ENCODE data around the gene PCK1.

The PCK1 gene

DNA sequence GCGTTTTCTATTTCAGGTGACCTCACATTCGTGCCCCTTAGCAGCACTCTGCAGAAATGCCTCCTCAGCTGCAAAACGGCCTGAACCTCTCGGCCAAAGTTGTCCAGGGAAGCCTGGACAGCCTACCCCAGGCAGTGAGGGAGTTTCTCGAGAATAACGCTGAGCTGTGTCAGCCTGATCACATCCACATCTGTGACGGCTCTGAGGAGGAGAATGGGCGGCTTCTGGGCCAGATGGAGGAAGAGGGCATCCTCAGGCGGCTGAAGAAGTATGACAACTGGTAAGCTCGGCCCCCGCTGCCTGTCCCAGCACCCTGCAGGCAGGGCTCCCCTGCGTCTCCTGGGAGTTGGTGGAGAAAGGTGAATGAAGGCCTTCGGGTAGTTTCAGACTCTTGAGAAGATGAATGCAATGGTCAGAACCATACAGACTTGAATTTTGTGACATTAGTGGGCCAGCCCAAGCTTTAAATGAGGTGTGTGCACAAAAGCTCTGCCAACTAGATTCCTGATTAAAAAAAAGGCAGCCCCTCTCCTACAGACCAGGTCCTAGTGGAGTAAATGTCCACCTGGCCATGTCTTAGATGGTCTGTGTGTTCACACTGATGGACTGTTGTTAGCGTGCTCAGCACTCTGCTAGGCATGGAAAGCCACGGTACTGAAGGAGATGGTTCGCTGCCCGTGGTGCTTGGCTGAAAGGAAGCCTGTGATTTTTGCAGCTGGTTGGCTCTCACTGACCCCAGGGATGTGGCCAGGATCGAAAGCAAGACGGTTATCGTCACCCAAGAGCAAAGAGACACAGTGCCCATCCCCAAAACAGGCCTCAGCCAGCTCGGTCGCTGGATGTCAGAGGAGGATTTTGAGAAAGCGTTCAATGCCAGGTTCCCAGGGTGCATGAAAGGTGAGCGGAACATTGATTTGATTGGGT lies 708 bp downstream of the PCK1 start:
- DNase-seq, result no peak

- DNase-seq, result no peak
Measured at GRCh38 chr20:57562541-57563465, 1.9 kb downstream of the PCK1 start.

GRCh38 chr20:57563522-57563921 lies 2.6 kb downstream of the PCK1 start:
- no peak for DNase-seq

GRCh38 chr20:57564180-57564802 lies 3.4 kb downstream of the PCK1 start:
- DNase-seq, result no peak

- no peak for DNase-seq
Measured at GRCh38 chr20:57564951-57565642, 4.2 kb downstream of the PCK1 start.

DNA sequence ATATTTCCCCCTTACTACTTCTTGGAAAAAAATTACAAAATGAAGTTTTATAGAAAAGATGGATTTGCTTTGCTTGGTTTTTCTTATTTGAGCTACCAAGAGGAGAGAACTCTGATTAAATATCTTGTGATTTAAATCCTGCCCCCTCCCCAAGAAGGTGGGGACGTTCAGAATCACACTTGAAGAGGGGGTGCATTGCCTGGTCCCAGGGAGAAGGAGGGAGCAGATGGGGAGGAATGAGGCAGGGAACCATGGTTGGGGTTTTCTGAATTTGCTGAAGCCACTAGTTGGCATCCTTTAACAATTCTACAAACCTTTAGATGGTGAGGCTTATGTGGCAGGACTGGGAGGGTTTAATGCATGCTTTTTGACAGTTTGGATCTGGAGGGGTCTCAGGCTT lies 5.5 kb downstream of the PCK1 start:
- DNase-seq, result no peak

DNA sequence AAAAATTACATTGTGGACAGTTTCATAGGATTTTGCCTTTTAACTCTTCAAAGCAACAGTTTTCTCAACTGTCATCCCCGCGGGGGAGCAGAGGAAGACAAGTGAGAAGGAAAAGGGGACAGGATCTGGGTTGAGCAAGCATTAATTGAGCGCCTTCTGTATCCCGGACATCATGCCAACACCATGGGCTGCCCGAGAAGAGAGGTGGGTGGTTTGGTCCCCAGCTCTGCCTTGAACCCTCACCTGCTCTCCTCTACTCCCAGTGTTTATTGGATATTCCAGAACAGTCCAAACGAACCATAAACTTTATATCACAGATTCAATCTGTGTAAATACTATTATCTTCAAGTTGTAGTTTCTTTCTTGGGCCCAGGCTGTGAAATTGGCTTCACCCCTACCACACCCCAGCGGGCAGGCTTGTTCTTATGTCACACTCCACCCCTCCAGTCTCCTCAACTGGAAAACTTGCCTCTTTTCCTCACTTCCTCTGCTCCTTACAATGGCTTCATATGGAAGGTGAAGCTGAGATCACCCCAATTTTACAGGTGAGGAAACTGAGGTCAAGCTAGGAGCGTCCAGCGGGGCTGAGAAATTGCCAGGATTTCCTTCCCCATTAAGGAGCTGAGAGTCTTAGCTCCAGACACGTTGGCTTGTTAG lies 6.0 kb downstream of the PCK1 start:
- no peak for DNase-seq

DNA sequence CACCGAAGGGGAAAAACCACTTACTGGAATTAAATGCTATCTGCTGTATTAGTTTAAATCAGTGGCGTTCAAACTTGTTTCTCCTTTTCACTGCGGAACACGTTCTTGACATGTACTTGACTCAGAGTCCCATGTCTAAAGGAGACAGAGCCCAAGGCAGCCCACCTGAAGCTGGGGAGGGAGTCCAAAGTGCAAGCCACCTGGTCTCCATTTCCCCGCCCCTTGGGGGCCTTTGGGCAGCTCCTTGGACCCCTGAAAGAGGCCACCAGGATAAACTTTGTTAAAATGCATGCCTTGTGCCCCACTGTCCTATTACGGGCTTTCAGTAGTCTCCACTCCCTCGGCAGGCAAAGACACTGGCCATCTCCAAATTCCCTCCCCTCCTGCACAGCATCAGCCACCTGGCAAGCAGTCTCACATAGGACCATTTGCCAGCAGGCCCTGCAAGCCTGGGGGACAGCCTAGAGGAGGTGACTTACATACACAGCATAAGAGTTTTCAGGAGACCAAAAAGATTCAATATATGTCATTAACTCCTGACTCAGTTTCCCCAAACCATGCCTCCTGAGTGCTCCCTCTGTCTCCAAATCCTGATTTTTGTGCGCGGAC lies 6.7 kb downstream of the PCK1 start:
- no peak for DNase-seq

DNA sequence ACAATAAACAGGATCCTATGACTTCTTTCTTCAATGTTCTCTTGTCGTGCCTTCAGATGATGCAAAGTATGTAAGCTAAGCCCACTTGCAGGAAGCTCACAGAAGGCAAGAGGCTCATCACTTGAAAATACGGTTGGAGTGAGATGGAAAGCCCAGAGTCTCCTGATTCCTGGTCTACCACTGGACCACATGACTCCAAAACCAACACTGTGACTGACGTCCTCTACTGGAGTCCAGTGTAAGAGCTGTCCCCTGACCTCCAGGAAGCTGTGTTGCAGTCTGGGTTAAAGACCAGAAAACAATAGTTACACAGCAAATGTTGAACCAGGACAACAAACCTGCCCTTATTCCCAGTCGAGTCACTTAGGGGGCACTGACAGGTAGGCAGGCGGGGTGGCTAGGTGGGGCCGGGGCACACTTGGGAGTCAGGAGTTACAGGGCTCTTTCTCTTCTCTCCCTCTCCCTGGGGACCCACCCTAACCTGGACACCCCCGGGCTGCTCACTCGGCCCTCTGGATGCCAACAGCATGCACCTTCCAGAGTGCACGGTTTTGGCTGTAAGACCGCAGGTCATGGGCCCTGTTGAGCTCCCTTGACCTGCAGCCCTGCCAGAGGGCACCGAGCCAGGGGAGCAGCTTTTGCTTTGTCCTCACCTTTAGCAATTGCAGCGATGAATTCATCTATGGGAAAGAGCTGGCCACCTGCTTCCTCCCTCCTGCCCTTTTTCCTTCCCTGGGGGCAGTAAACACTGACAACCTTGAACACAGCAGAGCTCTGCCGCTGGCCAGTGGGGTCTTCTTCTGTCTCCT lies 7.4 kb downstream of the PCK1 start:
- DNase-seq, result no peak

DNA sequence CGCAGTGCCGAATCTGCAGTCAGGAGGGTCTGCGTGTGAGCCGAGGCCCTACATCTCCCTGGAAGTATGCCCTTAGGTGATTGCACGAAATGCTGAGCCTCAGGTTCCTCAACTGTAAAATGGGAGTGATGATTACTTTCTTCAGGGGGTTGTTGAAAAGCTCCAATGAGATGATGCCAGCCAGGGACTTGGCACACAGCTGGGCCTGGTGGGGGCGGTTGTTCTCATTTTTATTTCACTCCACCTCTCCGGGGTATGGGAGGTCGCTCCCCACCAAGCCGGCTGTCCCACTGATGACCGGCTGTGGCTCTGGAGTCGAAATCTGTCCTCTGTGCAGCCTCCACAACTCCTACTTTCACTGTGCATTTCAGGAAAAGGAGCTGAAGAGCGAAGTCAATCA lies 8.1 kb downstream of the PCK1 start:
- DNase-seq, result no peak

GRCh38 chr20:57570145-57570850 lies 9.4 kb downstream of the PCK1 start:
- DNase-seq, result no peak

DNA sequence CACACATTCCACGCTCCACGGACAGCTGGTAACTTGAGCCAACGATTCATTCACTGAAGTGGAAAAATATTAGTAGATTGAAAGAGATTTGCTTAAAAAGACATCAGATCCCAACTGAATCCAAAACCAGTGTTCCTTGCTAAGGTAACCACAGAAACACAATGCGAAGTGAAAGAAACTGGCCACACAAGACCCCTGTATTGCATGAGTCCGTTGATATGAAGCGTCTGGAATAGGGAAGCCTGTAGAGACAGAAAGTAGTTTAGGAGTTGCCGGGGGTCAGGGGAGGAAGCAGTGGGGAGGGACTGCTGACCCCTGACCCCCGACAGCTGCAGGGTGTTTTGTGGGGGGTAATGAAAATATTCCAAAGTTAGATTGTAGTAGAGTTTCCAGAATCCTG lies 10.0 kb downstream of the PCK1 start:
- DNase-seq, result no peak

DNA sequence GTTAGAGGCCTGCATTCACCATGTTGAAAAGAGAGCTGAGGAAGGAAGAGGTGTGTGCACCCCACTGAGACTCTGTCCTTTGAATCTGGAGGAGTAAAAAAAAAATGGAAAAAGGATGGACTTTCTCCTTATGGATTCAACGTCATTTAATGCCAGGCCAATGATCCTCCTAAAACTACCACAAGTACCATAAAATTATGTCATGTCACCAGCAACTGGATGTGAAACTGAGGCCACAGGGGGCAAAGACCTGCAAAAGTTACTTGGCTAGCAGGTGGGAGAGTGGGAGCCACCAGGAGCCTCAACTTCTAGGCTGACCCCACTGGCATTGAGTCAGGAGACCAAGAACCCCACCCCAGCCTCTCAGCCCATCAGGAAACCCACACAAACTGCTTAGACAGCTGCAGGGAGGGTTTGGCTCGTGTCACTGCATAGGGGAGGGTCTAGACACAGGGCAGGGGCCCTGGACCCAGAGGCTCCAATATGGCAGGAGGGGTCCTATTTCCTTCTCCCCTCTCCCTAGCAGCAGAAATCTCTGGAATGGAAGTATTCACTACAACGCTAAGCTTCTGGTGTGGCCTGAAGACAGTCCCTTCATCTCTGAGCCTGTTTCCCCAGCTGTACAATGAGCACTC lies 11.0 kb downstream of the PCK1 start:
- no peak for DNase-seq

- DNase-seq, result no peak
Measured at GRCh38 chr20:57573242-57573641, 12.3 kb downstream of the PCK1 start.

DNA sequence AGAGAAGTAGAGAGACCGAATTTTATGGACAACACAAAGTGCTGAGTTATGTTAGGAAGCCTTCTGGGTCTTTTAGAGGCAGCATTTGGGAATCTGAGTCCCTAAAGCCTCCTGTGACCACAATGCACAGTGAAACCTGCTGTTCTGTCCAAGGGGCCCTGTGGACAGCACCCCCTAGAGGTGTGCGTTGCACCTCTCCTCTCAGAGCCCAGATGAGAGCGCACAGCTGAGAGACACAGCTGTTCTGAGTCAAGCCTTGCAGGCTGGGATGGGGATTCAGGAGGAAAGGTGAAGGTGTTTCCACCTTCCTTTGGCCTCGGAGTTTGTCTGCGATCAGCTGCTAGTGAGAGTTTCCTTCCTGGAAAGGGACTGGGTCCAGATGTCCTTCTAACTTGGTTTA lies 13.0 kb downstream of the PCK1 start:
- no peak for DNase-seq

DNA sequence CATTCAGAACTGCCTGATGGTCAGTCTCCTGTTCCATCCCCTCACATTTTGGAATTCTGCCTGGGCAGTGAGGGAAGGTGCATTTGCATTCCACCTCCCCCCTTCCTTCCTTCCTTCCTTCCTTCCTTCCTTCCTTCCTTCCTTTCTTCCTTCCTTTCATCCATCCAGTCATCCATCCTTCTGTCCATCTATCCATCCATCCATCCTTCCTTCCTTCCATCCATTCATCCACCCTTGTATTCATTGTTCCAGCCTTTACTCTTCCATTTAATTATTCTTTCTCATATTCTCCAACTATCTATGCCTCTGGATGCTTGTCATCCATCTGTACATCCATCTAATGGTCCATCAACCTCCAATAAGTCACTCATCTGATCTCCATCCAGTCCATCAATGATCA lies 14.0 kb downstream of the PCK1 start:
- no peak for DNase-seq

- no peak for DNase-seq
Measured at GRCh38 chr20:57576002-57576401, 15.1 kb downstream of the PCK1 start.

DNA sequence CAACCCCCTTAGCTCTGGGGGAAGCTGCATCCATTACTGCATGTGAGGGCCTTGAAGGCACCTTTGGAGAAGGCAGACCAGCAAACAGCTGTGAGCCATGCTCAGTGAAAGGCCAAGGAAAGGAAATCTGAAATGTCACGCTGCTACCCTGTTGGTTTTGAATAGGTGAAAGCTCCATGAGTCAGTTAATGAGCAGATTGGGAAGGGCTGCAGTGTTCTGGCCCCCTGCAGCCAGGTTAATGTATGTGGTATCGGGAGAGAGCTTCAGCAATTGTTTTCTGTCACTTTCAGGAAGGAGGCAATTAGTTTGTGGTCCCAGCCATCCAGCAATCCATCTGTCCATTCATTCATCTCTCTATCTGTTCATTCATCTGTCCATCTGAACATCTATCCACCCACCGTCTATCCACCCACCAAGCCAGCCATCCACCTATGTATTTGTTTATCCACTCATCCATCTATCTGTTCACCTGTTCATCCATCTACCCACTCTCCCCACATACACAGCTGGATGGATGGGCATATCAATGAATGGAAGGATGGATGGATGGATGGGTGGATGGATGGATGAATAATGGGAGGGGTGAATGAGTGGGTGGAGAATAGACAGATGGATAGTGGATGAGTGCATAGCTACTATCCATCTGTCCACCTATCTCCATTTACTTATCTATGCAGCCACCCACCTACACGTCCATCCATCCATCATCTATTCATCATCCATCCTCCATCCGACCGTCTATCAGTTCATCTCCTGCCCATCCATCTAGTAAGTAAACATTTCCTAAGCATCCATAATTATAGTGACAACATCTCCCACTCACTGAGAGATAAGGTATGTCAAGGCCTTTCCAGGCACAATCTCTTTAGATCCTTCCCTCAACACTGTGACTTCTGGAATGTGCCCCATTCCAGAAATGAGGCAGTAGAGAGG lies 16.0 kb downstream of the PCK1 start:
- no peak for DNase-seq
